ENCODE data around the gene CCSER2.
A peak's percentile ranks its signal among the peaks of the same experiment; 100 is the strongest.

CCSER2 gene

GRCh38 chr10:84348860-84349259, 20.5 kb downstream of the CCSER2 start:
- peak; percentile 42 for DNase-seq (ENCODE audit: low spot score)

GRCh38 chr10:84352251-84352842, 24.0 kb downstream of the CCSER2 start:
- DNase-seq (ENCODE audit: low spot score) = peak; percentile 57

GRCh38 chr10:84353052-84353803, 24.8 kb downstream of the CCSER2 start:
- DNase-seq (ENCODE audit: low spot score) = no peak

GRCh38 chr10:84354623-84355022, 26.2 kb downstream of the CCSER2 start:
- no peak for DNase-seq (ENCODE audit: low spot score)

- DNase-seq (ENCODE audit: low spot score) = no peak
Measured at GRCh38 chr10:84355106-84355505, 26.7 kb downstream of the CCSER2 start.

- DNase-seq (ENCODE audit: low spot score) = no peak
Measured at GRCh38 chr10:84356928-84357327, 28.5 kb downstream of the CCSER2 start.

GRCh38 chr10:84358743-84359142, 30.4 kb downstream of the CCSER2 start:
- no peak for DNase-seq (ENCODE audit: low spot score)

GRCh38 chr10:84360637-84361365, 32.4 kb downstream of the CCSER2 start:
- DNase-seq (ENCODE audit: low spot score) = no peak

- no peak for DNase-seq (ENCODE audit: low spot score)
Measured at GRCh38 chr10:84365335-84365881, 37.0 kb downstream of the CCSER2 start.

- DNase-seq (ENCODE audit: low spot score) = no peak
Measured at GRCh38 chr10:84366041-84366440, 37.7 kb downstream of the CCSER2 start.

- no peak for DNase-seq (ENCODE audit: low spot score)
Measured at GRCh38 chr10:84367256-84367655, 38.9 kb downstream of the CCSER2 start.

GRCh38 chr10:84368828-84369227, 40.4 kb downstream of the CCSER2 start:
- DNase-seq (ENCODE audit: low spot score) = no peak

- DNase-seq (ENCODE audit: low spot score) = no peak
Measured at GRCh38 chr10:84370283-84370682, 41.9 kb downstream of the CCSER2 start.

- no peak for DNase-seq (ENCODE audit: low spot score)
Measured at GRCh38 chr10:84371944-84372343, 43.6 kb downstream of the CCSER2 start.

- DNase-seq (ENCODE audit: low spot score) = no peak
Measured at GRCh38 chr10:84373000-84373399, 44.6 kb downstream of the CCSER2 start.

GRCh38 chr10:84374455-84374854, 46.1 kb downstream of the CCSER2 start:
- no peak for DNase-seq (ENCODE audit: low spot score)

- DNase-seq (ENCODE audit: low spot score) = peak; percentile 48
Measured at GRCh38 chr10:84375011-84375410, 46.6 kb downstream of the CCSER2 start.

- no peak for DNase-seq (ENCODE audit: low spot score)
Measured at GRCh38 chr10:84375881-84376280, 47.5 kb downstream of the CCSER2 start.

- DNase-seq (ENCODE audit: low spot score) = no peak
Measured at GRCh38 chr10:84388148-84388547, 59.8 kb downstream of the CCSER2 start.

- no peak for DNase-seq (ENCODE audit: low spot score)
Measured at GRCh38 chr10:84390364-84390763, 62.0 kb downstream of the CCSER2 start.

GRCh38 chr10:84391326-84391725, 62.9 kb downstream of the CCSER2 start:
- DNase-seq (ENCODE audit: low spot score) = peak; percentile 65

- DNase-seq (ENCODE audit: low spot score) = no peak
Measured at GRCh38 chr10:84392181-84392580, 63.8 kb downstream of the CCSER2 start.

GRCh38 chr10:84395581-84395980, 67.2 kb downstream of the CCSER2 start:
- no peak for DNase-seq (ENCODE audit: low spot score)
